H1 (cell line): ENCODE results near the gene CADM1. TPM values are rescaled to one million over a fixed set of nuclear protein-coding genes. Genes with fewer than 3 reads are reported as not detected.

Experiments
- GTF2F1 ChIP-seq: IDR thresholded peaks from 2 replicates; pipeline ENCODE4 v1.6.1; 2012; ENCODE audit warnings: low read depth, low read length, improper control_type of control experiment, borderline replicate concordance
- JUND ChIP-seq: IDR thresholded peaks from 2 replicates; pipeline ENCODE4 v1.6.1; 2011; ENCODE audit warnings: mild to moderate bottlenecking, improper control_type of control experiment, low read length
- SAP30 ChIP-seq: fragments of 300-600 bp; sonication (generic); IDR thresholded peaks from 2 replicates; pipeline ENCODE4 v1.7.1; 2012; ENCODE audit warnings: low read length, moderate library complexity, mild to moderate bottlenecking, inconsistent platforms; ENCODE audit not compliant: insufficient read depth, insufficient replicate concordance
- SUZ12 ChIP-seq: fragments of 200-600 bp; sonication (generic); IDR thresholded peaks from 2 replicates; pipeline ENCODE4 v1.6.1; 2012; ENCODE audit warnings: mild to moderate bottlenecking, inconsistent platforms, low read length, moderate library complexity, mixed read lengths
- TCF12 ChIP-seq: IDR thresholded peaks from 2 replicates; pipeline ENCODE4 v1.6.1; 2011; ENCODE audit warnings: low read depth, mild to moderate bottlenecking, low read length
- TEAD4 ChIP-seq: IDR thresholded peaks from 2 replicates; pipeline ENCODE4 v1.6.1; 2012; ENCODE audit warnings: low read depth, low read length, inconsistent platforms, mixed read lengths
- polyA plus RNA-seq, 7 experiments: library from polyadenylated mRNA; depleted of rRNA in 3 of 7; stranded (reverse) in 5 of 7; unstranded in 2 of 7; fragments of >200 nt in 5 of 7; fragments of 200-250 nt in 2 of 7; gene quantifications; 1 replicate in 5 of 7; 2 replicates in 1 of 7; 4 replicates in 1 of 7; pipeline versions ENCODE4 v1.2.1 to v1.2.3, GENCODE V29; 2011 to 2013; ENCODE audit warnings: missing spikeins in 2 of 7, mixed read lengths in 2 of 7
- total RNA-seq: library from RNA; stranded (reverse); fragmentation: NEBNext Ultra II Directional; extraction: Animal tissue kit (Norgen Biotek cat#: 25700); gene quantifications from 2 replicates; pipeline ENCODE4 v1.2.1, GENCODE V29; 2021
- TF ChIP-seq, protein P1 (sequence below): IDR thresholded peaks from 2 replicates; pipeline ENCODE4 v1.6.1; 2011; ENCODE audit warnings: low read length, improper control_type of control experiment

CADM1 gene
- total and polyA plus RNA-seq, 2 of the 8 experiments (the other 6 are each of a cell fraction or from before 2014, with no cell fraction given), result 8.3 to 25.3 TPM

- TF ChIP-seq GTF2F1 (no peak), SUZ12 (no peak), JUND (no peak), TEAD4 (no peak), SAP30 (no peak), TCF12 (no peak)
- TF ChIP-seq, protein P1, sequence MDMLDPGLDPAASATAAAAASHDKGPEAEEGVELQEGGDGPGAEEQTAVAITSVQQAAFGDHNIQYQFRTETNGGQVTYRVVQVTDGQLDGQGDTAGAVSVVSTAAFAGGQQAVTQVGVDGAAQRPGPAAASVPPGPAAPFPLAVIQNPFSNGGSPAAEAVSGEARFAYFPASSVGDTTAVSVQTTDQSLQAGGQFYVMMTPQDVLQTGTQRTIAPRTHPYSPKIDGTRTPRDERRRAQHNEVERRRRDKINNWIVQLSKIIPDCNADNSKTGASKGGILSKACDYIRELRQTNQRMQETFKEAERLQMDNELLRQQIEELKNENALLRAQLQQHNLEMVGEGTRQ, result no peak
These were observed 186.7 kb downstream of the CADM1 start (continued) for GRCh38 chr11:115317277-115318185.
